Loucy (cell line): ENCODE results near the gene SERPINA9.

ENCODE experiments used
- H2AFZ ChIP-seq: fragments of 200-600 bp; sonication (generic); 2 replicates; pipeline ENCODE4 v1.6.0; 2016; ENCODE audit warnings: antibody characterized with exemption, mild to moderate bottlenecking, low read length, moderate library complexity
- H3F3A ChIP-seq: fragments of 200-600 bp; 2 replicates; pipeline ENCODE4 v1.6.0; 2016; ENCODE audit warnings: antibody characterized with exemption, low read depth, mild to moderate bottlenecking
- H3K27me3 ChIP-seq: fragments of 200-600 bp; sonication (generic); 2 replicates; pipeline ENCODE4 v1.6.1; 2014; ENCODE audit warnings: low read length, mild to moderate bottlenecking; ENCODE audit not compliant: insufficient read depth, poor library complexity, severe bottlenecking
- H3K36me3 ChIP-seq: fragments of 200-600 bp; sonication (generic); 2 replicates; pipeline ENCODE4 v1.6.1; 2016; ENCODE audit warnings: low read length; ENCODE audit not compliant: insufficient read depth
- H3K4me1 ChIP-seq: fragments of 200-600 bp; sonication (generic); 2 replicates; pipeline ENCODE4 v1.5.1; 2014; ENCODE audit warnings: low read length, mild to moderate bottlenecking; ENCODE audit not compliant: insufficient read depth, poor library complexity, severe bottlenecking
- H3K4me2 ChIP-seq: fragments of 200-600 bp; sonication (generic); 2 replicates; pipeline ENCODE4 v1.6.0; 2014; ENCODE audit warnings: antibody characterized with exemption, low read length, low read depth, mild to moderate bottlenecking; ENCODE audit not compliant: poor library complexity, severe bottlenecking
- H3K4me3 ChIP-seq: fragments of 200-600 bp; sonication (generic); 2 replicates; pipeline ENCODE4 v1.5.1; 2014; ENCODE audit warnings: low read length, mild to moderate bottlenecking, mixed read lengths; ENCODE audit not compliant: poor library complexity, severe bottlenecking
- H3K79me2 ChIP-seq: fragments of 200-600 bp; sonication (generic); 2 replicates; pipeline ENCODE4 v1.6.1; 2014; ENCODE audit warnings: low read length; ENCODE audit not compliant: insufficient read depth
- H3K9ac ChIP-seq: fragments of 200-600 bp; sonication (generic); 2 replicates; pipeline ENCODE4 v1.6.0; 2014; ENCODE audit warnings: mild to moderate bottlenecking, low read depth, low read length, moderate library complexity; ENCODE audit not compliant: poor library complexity, severe bottlenecking
- H3K9me2 ChIP-seq: fragments of 200-600 bp; sonication (generic); replicated peaks from 2 replicates; pipeline ENCODE4 v1.6.1; 2016; ENCODE audit warnings: low read depth, low read length, mixed read lengths
- H3K9me3 ChIP-seq: fragments of 200-600 bp; sonication (generic); 2 replicates; pipeline ENCODE4 v1.6.1; 2014; ENCODE audit warnings: mild to moderate bottlenecking, antibody characterized with exemption, low read length, low read depth; ENCODE audit not compliant: insufficient read depth
- H4K20me1 ChIP-seq: fragments of 200-600 bp; sonication (generic); 2 replicates; pipeline ENCODE4 v1.6.0; 2014; ENCODE audit warnings: antibody characterized with exemption, low read length, mild to moderate bottlenecking; ENCODE audit not compliant: insufficient read depth, poor library complexity, severe bottlenecking
- EZH2phosphoT487 ChIP-seq: fragments of 200-600 bp; IDR thresholded peaks from 2 replicates; pipeline ENCODE4 v1.6.1; 2018; ENCODE audit warnings: antibody characterized with exemption, mild to moderate bottlenecking, moderate library complexity, borderline replicate concordance
- TF ChIP-seq, protein P1 (sequence below): fragments of 200-600 bp; sonication (generic); conservative IDR thresholded peaks from 2 replicates; pipeline ENCODE4 v1.5.1; 2014; ENCODE audit warnings: mild to moderate bottlenecking, antibody characterized with exemption, low read length

SERPINA9 gene

DNA sequence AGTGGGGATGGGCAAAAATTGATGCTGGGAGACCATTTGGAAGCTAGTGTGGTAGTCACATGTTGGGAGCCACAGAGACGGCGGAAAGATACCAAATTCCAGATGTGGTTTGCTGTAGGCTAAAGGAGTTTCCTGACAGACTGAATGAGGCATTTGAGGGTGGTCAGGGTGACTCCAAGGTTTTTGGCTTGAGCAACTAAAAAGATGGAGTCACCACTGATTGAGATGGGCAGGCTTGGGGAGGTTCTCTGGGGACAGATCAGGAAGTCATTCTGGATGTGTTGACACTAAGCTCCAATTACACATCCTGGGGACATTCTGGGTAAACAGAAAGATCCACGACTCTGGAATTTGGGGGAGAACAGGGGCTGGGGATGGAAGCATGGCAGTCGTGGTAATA is 15.5 kb upstream of the SERPINA9 start:
- TF ChIP-seq, protein P1, sequence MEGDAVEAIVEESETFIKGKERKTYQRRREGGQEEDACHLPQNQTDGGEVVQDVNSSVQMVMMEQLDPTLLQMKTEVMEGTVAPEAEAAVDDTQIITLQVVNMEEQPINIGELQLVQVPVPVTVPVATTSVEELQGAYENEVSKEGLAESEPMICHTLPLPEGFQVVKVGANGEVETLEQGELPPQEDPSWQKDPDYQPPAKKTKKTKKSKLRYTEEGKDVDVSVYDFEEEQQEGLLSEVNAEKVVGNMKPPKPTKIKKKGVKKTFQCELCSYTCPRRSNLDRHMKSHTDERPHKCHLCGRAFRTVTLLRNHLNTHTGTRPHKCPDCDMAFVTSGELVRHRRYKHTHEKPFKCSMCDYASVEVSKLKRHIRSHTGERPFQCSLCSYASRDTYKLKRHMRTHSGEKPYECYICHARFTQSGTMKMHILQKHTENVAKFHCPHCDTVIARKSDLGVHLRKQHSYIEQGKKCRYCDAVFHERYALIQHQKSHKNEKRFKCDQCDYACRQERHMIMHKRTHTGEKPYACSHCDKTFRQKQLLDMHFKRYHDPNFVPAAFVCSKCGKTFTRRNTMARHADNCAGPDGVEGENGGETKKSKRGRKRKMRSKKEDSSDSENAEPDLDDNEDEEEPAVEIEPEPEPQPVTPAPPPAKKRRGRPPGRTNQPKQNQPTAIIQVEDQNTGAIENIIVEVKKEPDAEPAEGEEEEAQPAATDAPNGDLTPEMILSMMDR = no peak
- no peak for TF ChIP-seq EZH2phosphoT487
- Histone ChIP-seq H3K9ac (no peak overlapping the region), H3K4me2 (no peak overlapping the region), H3K4me3 (no peak overlapping the region), H3F3A (no peaks in the 10 kb centered on the region), H4K20me1 (no peaks in the 10 kb centered on the region), H3K79me2 (no peaks in the 10 kb centered on the region), H2AFZ (no peak overlapping the region), H3K9me2 (no peaks in the 10 kb centered on the region), H3K36me3 (no peaks in the 10 kb centered on the region), H3K4me1 (no peaks in the 10 kb centered on the region), H3K27me3 (no peaks in the 10 kb centered on the region), H3K9me3 (no peaks in the 10 kb centered on the region; the same call in 1 of the 2 replicates)

DNA sequence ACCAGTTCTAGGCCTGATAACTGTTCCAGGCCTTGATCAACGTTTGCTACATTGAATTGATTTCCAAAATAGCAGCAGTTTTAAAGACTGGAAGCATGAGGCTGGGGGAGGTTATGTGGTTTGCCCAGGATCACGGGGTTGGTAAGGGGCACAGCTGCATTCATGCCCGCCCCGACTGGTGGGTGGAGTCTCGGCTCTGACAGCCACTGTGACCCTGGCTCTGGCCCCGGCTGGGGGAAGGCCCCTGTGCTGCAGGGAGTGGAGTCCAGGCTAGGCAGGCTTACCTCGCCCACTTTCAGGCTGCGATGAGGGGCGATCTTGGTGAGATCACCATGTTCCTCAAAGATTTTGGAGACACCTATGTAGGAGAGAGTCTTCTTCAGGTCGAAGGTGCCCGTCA is 13.3 kb upstream of the SERPINA9 start:
- Histone ChIP-seq H3K27me3 (no peaks in the 10 kb centered on the region), H3F3A (no peaks in the 10 kb centered on the region), H3K79me2 (no peaks in the 10 kb centered on the region), H4K20me1 (no peaks in the 10 kb centered on the region), H3K36me3 (no peaks in the 10 kb centered on the region), H3K9me3 (no peaks in the 10 kb centered on the region; the same call in 1 of the 2 replicates), H3K4me1 (no peaks in the 10 kb centered on the region), H3K4me3 (no peak overlapping the region), H3K9ac (no peak overlapping the region), H3K4me2 (no peak overlapping the region), H3K9me2 (no peaks in the 10 kb centered on the region), H2AFZ (no peak overlapping the region)
- TF ChIP-seq, protein P1 = no peak
- TF ChIP-seq EZH2phosphoT487 = no peak

DNA sequence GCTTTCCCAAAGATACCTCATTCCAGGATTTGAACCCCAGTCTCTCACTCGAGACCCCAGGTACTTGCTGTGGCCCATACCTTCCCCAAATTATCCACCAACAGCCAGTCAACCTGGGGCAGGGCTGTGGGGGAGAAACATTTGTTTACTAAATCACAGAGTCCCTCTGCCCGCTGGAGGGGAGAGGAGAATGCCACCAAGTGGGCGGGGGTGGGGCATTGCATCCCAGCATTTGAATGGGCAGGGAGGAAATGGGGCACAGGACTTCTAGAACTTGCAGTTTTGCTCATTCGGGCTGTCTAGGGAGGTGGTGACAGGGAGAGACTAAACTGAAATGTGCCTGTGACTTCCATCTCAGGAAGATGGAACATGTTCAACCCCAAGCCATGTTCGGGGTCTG is 10.9 kb upstream of the SERPINA9 start:
- Histone ChIP-seq H3K4me2 (no peak overlapping the region), H3K4me1 (no peaks in the 10 kb centered on the region)

More for the DNA sequence above, 10.9 kb upstream of the SERPINA9 start:
- Histone ChIP-seq H3K9me2 (no peaks in the 10 kb centered on the region), H3K36me3 (no peaks in the 10 kb centered on the region), H2AFZ (no peak overlapping the region), H3K27me3 (no peaks in the 10 kb centered on the region), H4K20me1 (no peaks in the 10 kb centered on the region), H3K79me2 (no peaks in the 10 kb centered on the region), H3F3A (no peaks in the 10 kb centered on the region), H3K4me3 (no peak overlapping the region), H3K9me3 (no peaks in the 10 kb centered on the region), H3K9ac (no peak overlapping the region)
- TF ChIP-seq EZH2phosphoT487 = no peak
- TF ChIP-seq, protein P1 = no peak
